Calu3 (cell line): ENCODE measurements around the gene UST. TPM values are rescaled to one million over a fixed set of nuclear protein-coding genes. Genes with fewer than 3 reads are reported as not detected.

Experiments used
- BruUV-seq: library from RNA; stranded (reverse); fragments of 400-500 nt; replicated peaks from 2 replicates; lab custom pipeline; 2021; lab: Mats Ljungman, UMichigan
- CTCF ChIA-PET: fragments of 300-600 bp; sonication (Branson Sonifier 250); formaldehyde crosslinking; loops from one replicate; lab custom pipeline; 2022; ENCODE audit warnings: antibody characterized with exemption; lab: Charles Lee
- DNase-seq: peaks from one replicate; pipeline ENCODE4 v3.0.0; 2022
- H3K27ac Mint-ChIP-seq: one replicate; pipeline ENCODE4 v1.8.0; 2022; ENCODE audit warnings: mixed read lengths; ENCODE audit not compliant: unreplicated experiment
- H3K27me3 Mint-ChIP-seq: one replicate; pipeline ENCODE4 v1.8.0; 2022; ENCODE audit warnings: mixed read lengths; ENCODE audit not compliant: unreplicated experiment
- H3K36me3 Mint-ChIP-seq: one replicate; pipeline ENCODE4 v1.8.0; 2022; ENCODE audit warnings: mild to moderate bottlenecking, moderate library complexity, mixed read lengths; ENCODE audit not compliant: insufficient read depth, unreplicated experiment
- H3K4me1 Mint-ChIP-seq: one replicate; pipeline ENCODE4 v1.8.0; 2022; ENCODE audit warnings: mild to moderate bottlenecking, low read depth, mixed read lengths; ENCODE audit not compliant: unreplicated experiment
- H3K4me3 Mint-ChIP-seq: one replicate; pipeline ENCODE4 v1.8.0; 2022; ENCODE audit warnings: mild to moderate bottlenecking, low read depth, moderate library complexity, mixed read lengths; ENCODE audit not compliant: unreplicated experiment
- H3K9me3 Mint-ChIP-seq: one replicate; pipeline ENCODE4 v1.8.0; 2022; ENCODE audit warnings: low read depth, mixed read lengths; ENCODE audit not compliant: unreplicated experiment
- intact Hi-C: fragments of 100-400 bp; cut with micrococcal nuclease; formaldehyde crosslinking; loops from one replicate; pipeline ENCODE4 v1.10.0; 2022; ENCODE audit not compliant: unreplicated experiment
- total RNA-seq: library from RNA; stranded (reverse); gene quantifications from 2 replicates; pipeline ENCODE4 v1.2.3, GENCODE V29; 2022
- TF ChIP-seq, protein P1 (sequence below): fragments of 200-600 bp; IDR thresholded peaks from one replicate; pipeline ENCODE4 v1.8.0; 2022; ENCODE audit warnings: antibody characterized with exemption; ENCODE audit not compliant: unreplicated experiment

UST gene
- total RNA-seq, 1 experiment from 2014 or later, result 2.4 TPM

DNA sequence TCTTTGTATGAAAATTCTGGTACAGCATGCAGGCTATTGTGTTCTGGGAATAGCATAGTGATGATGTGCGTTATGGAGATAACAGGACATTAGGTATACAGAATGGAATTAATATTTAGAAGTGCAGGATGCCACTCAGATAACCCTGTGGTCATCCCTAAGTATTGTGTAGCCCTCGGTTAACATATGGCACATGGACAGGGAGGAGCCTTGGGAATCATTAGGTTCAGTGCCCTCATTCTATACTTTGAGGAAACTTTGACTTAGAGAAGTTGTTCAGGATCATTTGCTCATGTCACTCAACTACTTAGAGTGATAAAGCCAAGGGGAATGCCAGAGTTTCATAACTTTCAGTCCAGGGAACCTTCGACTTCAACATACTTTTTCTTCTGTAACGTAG, 185.9 kb downstream of the UST start:
- Mint-ChIP-seq H3K9me3 (no peaks in the 10 kb centered on the region), H3K4me3 (no peak overlapping the region), H3K4me1 (no peaks in the 10 kb centered on the region), H3K27ac (no peak overlapping the region), H3K27me3 (no peaks in the 10 kb centered on the region), H3K36me3 (no peaks in the 10 kb centered on the region)
- no TSS peak for BruUV-seq
- TF ChIP-seq, protein P1, sequence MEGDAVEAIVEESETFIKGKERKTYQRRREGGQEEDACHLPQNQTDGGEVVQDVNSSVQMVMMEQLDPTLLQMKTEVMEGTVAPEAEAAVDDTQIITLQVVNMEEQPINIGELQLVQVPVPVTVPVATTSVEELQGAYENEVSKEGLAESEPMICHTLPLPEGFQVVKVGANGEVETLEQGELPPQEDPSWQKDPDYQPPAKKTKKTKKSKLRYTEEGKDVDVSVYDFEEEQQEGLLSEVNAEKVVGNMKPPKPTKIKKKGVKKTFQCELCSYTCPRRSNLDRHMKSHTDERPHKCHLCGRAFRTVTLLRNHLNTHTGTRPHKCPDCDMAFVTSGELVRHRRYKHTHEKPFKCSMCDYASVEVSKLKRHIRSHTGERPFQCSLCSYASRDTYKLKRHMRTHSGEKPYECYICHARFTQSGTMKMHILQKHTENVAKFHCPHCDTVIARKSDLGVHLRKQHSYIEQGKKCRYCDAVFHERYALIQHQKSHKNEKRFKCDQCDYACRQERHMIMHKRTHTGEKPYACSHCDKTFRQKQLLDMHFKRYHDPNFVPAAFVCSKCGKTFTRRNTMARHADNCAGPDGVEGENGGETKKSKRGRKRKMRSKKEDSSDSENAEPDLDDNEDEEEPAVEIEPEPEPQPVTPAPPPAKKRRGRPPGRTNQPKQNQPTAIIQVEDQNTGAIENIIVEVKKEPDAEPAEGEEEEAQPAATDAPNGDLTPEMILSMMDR, result no peak
- intact Hi-C loops, result no loop called here
- DNase-seq, result no peak
- CTCF ChIA-PET, result no interaction called here

DNA sequence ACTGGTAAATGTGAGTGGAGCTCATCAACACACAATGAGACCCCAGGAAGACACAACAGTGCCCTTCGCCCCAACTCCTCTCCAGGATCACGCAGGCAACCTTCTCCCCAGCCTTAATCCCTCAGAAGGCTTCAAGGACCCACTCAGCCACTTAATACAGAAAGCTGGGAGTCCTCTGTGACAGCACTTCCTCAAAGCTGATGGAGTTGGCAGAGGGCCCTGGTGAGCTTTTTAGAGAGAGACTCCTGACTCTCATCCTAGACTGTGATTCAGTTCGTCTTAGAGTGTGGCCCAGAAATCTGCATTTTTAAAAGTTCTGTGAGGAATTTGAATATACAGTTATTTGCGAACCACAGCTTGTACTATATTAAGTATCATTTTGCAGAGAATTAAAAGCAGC, 187.7 kb downstream of the UST start:
- Mint-ChIP-seq H3K27ac (no peak overlapping the region), H3K4me1 (no peaks in the 10 kb centered on the region), H3K36me3 (no peaks in the 10 kb centered on the region), H3K27me3 (no peaks in the 10 kb centered on the region), H3K9me3 (no peaks in the 10 kb centered on the region), H3K4me3 (no peak overlapping the region)
- DNase-seq, result no peak
- CTCF ChIA-PET, result no interaction called here
- no TSS peak for BruUV-seq
- intact Hi-C loops, result no loop called here
- TF ChIP-seq, protein P1, result no peak

DNA sequence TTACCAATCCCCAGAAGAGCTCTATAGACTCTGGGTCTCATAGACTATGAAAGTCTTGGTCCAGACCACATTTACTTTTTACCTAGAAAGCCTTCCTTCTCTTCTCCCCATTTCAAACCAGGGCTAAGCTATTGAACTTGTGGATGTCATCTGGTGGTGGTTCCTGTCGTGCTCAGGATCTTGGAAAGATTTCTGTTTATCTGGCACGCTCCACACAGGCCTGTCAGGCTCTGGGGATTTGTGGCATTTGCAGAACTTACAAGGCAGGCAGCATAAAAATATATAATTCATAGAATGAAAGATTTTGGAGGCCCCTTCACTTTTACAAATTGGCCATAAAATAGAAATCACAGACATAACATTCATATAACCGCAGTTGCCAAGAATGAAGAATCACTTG, 188.1 kb downstream of the UST start:
- Mint-ChIP-seq H3K27me3 (no peaks in the 10 kb centered on the region), H3K4me3 (no peak overlapping the region), H3K9me3 (no peaks in the 10 kb centered on the region), H3K4me1 (no peaks in the 10 kb centered on the region), H3K36me3 (no peaks in the 10 kb centered on the region), H3K27ac (no peak overlapping the region)
- DNase-seq, result no peak
- no TSS peak for BruUV-seq
- TF ChIP-seq, protein P1, result no peak
- CTCF ChIA-PET, result no interaction called here
- intact Hi-C loops, result no loop called here

DNA sequence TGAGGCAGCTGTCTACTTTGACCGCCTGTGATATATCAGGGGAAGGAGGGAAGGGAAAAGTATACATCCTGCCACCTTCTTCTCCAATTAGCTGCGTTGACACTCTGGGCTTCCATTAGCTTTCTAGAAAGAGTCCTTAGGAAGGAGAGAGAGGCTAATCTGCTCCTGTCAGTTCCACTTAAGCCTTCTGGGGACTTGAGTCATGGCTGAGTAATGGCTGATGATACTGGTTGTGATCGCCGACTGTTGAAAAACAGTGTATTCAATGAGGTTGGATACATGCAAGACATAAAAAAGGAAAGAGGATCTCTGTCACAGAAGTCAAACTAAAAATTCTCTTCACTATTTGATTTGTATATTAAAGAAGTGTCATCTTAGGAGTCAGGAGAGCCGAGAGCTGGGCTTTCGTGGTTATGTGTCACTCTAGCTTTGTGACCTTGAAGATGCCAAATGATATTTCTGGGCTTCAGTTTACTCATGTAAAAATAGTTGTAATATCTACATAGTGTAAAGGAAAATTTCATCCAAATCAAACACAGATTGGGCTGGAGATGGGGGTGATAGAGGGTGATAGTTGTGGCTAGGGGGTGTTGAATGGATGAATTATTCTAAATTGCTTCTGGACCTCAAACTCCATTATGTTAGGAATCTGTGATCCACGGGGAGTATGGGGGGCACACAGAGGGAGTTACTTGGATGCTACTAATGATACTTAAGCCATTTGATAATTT, 189.0 kb downstream of the UST start:
- Mint-ChIP-seq H3K27ac (no peak overlapping the region), H3K9me3 (no peaks in the 10 kb centered on the region), H3K4me1 (no peaks in the 10 kb centered on the region), H3K4me3 (no peak overlapping the region), H3K36me3 (no peaks in the 10 kb centered on the region), H3K27me3 (no peaks in the 10 kb centered on the region)
- CTCF ChIA-PET, result no interaction called here
- intact Hi-C loops, result no loop called here
- no TSS peak for BruUV-seq
- no peak for DNase-seq
- TF ChIP-seq, protein P1, result no peak
